HG03097 (cell line): ENCODE data around the gene SHB.

ENCODE experiments used
- ATAC-seq: cut with Tn5 transposase; IDR thresholded peaks from one replicate; pipeline ENCODE4 v1.9.1; 2021; ENCODE audit not compliant: unreplicated experiment, low FRiP score

SHB gene

DNA sequence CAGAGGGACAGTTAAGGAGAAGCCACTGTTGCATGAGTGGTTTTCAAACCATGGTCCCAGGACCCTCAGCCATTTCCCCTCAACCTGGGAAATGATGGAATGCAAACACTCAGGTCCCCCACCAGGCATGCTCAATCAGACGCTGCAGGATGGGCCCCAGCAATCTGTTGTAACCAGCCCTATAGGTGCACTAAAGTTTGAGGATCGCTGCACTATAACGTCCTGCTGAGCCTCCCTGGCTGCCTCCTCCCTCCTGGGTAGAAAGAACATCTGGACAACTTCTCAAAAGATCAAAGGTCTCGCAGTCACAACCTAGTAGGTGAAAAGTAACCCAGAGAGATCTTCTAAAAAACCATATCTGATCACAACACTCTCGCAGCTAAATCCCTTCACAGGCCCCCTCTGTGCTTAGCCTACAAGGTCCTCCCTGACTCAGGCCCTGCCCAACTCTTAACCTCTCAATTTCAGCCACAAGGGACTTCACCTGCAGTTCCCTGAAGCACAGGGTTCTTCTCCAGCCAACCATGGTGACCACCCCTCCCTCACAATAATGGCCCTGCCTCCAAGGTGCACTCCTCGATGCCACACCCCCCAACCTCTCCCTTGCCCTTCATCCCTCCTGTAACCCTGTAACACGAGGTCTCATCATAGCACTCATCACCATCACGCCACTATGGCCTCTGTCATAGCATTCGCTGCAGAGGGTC is 3.5 kb downstream of the SHB start:
- ATAC-seq, result no peak

DNA sequence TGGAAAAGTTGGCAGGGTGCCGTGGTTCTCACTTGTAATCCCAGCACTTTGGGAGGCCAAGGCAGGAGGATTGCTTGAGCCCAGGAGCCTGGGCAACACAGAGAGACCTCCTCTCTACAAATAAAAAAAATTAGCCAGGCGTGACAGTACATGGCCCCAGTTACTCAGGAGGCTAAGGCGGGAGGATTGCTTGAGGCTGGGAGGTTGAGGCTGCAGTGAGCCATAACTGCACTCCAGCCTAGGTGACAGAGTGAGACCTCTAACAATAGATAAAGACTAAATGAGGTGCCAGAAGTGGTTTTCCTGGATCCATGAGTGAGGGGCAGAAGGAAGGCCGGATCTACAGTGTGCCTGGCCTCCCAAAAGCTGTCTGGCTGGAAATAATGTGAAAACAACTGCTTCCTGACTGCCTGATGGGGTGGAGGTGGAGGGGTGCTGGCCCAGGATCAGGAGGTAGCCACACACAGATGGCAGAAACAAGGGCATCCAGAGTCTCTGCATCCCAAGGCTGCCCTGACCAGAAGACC is 4.1 kb downstream of the SHB start:
- no peak for ATAC-seq

DNA sequence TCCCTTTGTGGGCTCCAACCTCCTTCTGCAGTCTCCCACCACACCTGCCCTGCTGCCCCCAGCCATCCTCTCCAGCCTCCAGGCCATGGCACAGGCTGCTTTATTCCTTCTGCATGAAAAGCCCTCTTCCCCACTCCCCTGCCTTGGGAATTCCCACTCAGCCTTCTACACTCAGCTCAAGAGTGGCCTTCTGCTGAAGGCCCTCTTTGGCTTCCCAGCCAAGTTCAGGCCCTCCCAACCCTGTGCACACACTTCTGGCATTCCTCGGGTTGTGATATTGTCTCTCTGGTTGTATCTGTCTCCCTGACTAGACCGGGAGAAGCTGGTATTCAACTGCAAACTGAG is 5.7 kb downstream of the SHB start:
- ATAC-seq, result no peak

DNA sequence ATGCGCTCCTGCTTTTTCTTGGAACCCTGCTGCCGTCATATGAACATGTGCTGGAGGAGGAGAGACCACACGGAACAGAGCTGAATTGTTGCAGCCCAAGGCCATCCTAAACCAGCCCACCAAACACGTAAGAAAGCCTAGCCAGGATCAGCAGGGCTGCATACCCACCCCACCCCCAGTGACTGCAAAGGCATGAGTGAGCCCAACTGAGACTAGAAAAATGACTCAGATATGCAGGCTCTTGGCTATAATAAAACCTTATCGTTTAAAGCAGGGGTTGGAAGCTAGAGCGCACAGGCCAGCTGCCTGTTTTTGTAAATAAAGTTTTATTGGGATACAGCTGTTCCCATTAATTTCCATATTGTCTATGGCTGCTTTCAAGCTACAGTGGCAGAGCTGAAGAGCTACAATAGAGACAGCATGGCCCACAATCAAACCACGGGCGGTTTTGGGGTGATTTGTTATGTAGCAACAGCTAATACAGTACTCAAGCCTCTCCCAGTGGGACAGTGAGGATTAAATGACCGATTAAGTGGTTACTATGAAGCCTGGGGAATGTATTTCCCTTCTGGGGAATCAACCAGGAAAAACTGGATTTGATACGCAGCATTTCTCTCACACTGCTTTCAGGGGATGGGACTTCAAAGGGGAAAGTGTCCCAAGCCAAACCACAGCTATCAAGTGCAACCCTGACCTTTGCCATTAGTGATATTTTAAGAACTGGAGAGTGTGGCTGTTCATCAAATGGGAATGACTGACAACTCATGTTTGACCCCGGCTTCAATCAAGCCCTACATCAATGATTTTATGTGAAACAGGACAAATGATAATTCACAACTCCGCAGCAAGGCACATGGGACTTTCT is 6.3 kb downstream of the SHB start:
- no peak for ATAC-seq

DNA sequence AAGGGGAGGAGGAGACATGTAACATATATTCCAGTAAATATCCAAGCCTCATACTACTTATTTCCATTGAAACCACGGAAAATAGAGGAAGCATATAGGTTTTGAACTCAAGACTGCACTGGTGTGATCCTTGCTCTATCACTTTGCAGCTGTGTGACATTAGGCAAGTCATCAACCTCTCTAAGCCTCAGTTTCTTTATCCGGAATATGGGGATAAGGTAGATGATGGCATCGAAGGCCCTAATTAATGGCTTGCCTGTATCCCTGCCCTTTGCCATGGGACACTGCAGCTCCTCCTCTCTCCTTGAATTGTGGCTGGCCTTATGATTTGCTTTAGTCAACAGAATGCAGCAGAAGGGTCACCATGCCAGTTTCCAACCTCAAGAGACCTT is 6.9 kb downstream of the SHB start:
- ATAC-seq, result no peak

DNA sequence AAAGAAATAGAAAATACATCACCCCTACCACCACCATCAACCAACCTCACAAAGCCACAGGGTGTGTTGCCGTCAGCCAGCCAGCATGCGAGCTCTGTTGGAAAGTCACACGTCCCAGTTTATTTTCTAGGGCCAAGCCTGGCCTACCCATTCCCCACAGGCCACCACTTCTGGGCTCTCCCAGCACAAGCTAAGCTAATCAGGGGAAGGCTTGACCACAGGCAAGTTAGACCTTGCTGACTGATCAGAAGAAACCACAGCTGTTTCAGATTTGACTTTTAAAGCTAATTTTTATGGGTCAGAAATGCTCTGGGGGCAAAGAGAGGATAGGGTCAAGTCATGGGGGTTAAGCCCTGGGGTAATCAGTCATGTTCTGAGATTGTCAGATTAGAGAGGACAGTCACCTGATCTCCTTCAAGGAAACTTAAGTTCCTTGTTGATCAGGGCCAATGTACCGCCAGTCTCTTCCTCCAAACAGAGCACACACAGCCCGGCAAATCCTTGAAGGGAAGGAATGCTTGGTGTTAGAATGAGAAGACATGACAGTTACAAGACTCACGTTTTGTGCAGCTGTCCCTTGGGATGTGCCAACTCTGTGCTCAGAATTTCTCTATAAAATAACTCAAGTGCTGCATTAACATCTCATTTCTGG is 7.6 kb downstream of the SHB start:
- ATAC-seq, result peak; percentile 51

DNA sequence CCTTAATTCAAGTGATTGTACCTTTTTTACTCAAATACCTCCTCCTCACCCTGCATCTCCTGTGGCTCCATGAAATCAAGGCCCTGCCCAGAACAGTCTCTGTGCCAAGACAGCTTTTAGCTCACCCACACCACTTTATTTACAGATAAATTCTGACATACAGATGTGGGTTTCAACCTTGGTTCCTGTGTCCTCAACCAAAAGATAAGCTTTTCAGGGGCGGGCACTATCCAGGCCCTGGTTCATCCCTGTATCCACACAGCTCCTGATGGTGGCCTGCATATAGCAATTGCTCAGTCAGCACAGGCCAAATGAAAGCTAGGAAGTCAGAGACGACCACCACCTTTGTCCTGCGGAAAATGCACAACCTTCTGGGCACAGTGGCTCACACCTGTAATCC is 8.3 kb downstream of the SHB start:
- ATAC-seq, result no peak

DNA sequence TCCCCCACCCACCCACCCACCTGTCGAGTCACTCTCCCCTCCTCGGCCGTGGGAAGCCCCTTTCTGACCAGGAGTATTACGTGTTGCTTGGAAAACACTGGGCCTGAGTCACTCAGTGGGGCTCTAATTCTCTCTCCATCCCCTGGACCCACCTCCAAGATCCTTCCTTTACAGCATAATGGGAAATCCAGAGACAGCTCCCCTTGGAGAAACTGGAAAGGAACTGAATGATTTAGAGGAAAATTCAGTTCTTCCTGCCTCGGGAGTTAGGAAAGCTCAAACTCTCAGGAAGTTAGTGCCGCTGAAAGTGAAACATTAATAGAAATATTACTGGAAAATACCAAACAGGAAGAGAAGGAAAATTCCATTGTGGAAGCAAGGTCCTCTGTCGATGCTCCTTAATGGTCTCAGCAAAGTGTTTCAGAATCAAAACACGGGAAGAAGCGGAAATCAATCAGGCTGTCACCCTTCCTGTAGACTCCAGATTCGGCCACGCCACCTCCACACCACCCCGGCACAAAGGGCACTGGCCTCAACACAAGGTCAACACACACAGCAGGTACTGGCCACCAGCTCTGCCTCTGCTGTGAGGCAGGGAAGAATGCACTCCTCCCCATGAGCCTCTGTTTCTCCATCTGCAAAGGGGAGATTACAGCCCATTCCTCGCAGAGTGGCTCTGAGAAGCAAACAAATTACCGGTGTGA is 9.6 kb downstream of the SHB start:
- ATAC-seq, result no peak

DNA sequence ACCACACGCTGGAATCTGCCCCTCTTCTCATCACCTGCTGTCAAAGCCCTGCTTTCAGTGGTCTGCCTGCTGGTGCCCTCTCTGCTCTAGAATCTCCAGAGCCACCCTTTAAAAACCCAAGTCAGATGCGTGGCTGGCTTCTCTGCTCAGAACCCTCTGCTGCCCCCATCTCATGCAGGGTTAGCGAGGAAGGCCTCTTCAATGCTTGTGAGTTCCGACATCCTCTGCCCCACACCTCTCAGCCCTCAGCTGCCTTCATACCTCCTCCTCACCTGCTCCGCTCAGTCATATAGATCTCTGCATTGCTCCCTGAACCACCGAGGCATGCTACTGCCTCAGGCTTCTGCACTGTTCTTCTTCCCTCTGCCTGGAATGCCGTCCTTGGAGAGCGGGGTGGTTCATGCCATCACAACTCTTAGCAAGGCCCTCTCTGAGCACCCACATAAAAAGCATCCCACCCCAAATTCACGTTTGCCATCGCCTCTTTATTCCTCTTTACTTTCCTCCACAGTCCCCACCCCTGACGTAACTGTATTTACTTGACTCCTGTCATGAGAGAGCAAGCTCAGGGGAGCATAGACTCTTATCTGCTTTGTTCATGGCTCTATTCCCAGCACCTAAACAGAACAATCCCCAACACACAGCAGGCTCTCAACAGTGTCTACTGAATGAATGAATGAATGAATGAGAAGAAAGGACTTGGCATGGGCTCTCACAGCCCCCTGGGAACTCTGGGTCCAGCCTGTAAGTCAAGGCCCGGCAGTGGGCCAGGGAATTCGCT is 10.4 kb downstream of the SHB start:
- ATAC-seq, result no peak

DNA sequence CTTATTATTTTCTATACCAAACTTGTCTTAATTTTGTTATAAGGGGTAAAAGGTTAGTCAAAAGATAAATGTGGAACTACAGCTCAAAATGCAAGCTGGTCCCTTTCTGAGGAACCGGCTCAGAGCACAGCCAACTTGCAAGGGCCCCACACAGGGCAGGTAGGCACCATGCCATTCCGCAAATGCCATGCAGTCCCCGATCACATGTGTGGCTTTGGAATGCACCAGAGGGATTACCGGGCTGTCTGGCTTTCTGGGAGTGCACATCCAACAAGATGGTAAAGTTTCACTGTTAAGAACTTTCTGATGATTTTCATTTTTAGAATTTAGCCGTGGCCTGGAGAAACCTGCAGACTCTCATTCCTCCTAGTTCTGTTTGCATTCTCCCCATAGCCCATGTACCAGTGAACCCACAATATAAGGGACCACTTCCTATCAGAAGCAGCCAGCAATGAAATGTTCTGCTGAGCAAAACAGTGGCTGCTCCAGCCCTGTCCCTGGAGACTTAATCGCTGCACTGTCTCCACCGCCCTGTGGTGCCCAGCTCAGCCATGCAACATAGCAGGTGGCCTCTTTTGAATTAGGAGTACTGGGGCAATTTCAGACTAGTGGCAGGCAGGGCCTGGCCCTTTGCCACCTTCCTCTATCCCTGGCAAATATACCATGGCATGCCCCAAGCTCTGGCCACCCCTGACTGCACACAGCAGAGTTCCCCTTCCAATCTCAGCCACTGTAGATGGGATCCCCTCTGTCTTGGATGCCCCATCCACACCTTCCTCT is 11.4 kb downstream of the SHB start:
- no peak for ATAC-seq

DNA sequence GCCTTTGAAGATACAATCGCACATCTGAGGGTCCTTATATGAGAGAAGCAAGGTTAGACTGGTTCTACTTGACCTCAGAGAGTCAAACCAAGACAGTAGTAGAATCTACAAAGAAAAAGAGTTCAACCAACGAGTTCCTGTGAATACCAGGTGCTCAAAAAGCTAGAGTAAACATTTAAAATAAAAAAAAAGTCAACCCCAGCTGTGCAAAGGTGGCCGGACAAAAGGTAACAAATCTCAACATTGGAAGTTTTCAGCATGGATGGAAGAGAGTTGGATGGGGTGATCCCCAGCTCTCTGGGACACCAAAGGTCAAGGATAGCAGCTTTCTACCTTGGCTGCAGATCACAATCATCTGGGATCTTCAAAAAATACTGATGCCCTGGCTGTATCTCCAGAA is 14.4 kb downstream of the SHB start:
- no peak for ATAC-seq

DNA sequence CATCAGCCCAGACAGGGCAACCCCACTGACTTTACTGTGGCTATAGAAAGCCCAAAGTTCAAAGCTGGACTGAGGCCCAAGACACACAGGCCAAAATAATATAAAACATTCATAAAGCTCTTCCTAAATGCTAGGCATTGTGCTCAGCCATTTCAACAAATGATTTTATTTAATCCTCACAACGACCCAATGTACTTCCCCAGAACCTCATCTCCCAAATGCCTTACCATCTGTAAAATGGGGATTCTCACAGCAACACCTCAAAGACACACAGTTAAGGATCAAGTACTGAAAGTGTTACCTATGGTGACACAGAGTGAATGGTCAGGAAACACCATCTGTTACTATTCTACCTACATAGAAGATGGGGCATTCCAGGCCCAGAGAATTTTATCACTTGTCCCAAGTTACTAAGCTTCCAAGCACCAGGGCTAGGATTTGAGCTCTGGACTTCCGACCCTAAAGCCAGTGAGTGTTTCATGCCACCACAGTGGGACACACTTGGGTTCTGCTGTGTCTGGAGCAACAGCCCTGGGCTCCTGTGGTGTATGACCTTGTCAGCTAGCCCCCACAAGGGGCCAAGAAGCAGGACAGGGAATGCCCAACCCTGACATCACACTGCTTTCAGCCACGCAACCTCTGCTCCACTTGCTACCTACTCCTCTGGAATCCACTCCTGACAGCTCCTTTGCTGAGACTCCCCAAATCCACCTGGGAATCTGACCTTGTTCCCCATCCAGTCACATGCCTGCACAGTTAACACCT is 15.1 kb downstream of the SHB start:
- ATAC-seq, result no peak

DNA sequence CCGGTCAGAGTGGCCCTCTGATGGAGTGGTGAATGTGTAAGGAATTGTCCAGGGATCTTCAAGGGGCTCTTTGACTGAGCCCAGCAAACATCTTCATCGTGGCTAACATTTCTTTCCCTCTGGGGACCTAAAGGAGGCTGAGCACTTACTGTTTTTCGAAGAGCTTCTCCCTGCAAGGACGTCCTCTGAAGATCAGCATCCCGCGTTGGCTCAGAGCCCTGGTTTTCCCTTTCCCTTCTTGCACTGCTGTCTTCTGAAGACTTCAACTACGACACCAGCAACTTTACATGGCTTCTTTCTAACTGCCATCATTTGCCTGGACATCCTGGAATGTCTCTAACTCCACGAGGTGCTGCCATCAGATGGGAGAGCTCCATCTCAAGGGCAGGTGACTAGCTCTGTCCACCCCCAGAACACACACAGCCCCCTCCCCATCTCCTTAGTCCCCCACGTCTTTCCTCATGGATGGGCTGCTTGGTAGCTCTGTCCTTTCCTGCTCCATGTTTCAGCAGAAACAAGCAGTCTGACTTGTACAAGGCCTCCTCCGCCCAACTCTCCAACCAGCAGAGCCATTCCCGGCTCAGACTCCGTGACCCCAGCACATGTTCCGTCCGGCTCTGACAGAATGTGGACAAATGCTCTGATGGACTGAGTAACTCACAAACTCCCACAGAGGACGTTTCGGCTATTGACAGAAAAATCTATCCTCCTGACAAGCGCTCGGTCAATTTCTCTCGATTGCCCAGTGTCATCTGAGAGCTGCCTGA is 17.1 kb downstream of the SHB start:
- no peak for ATAC-seq

DNA sequence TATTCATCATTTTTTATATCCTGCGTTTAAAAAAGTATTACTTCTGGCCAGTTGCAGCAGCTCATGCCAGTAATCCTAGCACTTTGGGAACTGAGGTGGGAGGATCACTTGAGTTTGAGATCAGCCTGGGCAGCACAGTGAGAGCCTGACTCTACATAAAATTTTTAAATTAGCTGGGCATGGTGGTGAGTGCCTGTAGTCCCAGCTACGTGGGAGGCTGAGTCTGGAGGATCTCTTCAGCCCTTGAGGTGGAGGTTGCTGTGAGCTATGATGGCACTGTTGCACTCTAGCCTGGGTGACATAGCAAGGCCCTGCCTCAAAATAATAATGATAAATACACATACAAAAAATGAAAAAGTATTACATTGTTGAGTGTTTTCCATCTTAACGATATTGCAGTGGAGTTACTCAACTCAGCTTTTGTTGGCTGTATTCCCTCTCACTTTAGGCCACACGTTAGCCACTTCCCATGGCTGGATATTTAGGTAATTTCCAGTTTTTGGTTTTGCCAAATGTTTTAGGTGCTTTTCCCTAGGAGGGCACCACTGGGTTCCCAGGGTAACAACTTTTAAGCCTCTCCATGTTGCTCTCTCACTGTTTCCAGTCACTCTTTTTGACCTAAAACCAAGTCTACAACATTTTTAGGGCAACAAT is 20.6 kb downstream of the SHB start:
- no peak for ATAC-seq

DNA sequence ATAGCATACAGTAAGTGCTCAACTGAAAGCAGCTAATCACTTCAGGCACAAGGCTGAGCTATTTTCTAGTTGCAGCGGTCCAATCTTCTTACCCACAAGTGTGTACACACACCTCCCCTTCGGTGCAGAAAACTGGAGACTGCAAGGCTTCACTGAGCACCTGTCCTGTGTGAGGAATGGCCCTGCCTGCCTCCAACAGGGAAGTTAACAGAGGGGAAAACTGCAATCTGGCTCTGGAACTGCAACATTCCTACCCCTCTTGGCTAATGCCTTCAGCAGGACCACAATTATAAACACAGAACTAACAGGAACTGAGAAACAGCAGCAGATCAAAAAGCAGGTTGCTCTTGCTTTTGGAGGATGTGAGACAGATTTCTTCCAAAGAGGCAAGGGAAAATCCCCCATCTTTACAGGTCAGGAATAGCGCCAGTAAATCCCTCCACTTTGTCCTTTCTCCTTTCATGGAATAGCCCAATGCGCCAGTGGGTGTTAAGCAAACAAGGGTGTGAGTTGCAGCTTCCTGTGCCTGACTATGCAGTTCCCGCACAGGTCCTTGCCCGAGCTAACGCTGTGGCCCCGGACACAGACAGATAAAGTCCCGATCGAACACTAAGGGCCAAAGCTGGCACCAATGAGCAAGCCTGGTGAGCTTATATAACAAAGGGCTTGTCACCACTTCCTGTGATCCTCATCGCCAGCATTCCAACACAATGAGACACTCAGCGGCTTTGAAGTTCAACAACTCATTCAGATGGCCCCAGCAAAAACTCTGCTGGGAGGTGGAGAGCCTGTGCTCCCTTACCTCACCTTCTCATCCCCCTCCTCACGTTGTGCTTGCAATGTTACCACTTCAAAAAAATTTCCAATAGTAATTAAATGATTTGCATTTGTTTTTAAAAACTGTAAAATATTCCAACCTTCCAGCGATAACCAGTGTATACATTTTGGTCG is 21.5 kb downstream of the SHB start:
- no peak for ATAC-seq

DNA sequence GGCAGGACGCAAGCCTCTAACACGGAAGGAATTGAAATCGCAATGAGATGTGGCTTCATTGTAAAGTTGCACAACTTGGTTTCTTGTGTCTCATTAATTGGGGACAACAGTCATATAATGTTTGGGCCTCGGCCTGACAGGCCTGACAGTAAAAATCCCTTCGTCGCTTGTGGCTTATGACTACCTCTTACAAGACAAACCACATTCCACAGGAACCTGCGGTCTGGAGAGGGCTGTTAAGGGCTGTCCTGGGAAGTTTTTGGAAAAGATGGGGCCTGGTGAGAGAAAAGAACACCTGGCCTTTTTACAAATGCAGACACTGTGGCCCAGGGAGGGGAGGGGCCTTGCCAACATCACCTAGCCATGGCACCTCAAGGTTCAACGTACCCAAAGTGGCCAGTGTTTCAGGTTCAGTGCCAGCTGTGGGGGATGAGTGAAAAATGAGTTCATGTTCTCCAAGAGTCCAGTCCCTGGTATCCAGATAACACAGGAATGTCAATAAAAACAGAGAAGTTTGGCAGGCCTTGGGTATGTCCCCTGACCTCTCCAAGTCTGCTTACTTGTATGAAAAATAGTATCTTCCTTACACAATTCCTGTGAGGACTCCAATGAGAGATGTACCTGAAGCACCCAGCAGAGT is 22.2 kb downstream of the SHB start:
- no peak for ATAC-seq
